H1 (cell line): Measurements from ENCODE around the gene DOK6. TPM values are rescaled to one million over a fixed set of nuclear protein-coding genes. Genes with fewer than 3 reads are reported as not detected.

Source experiments
- CTCF ChIA-PET: fragments of 300-600 bp; sonication (Branson Sonifier 250); formaldehyde crosslinking; loops from one replicate; lab custom pipeline; 2021; ENCODE audit not compliant: partially characterized antibody; lab: Charles Lee
- POLR2A ChIA-PET: fragments of 300-600 bp; sonication (Branson Sonifier 250); formaldehyde crosslinking; loops from one replicate; lab custom pipeline; 2021; ENCODE audit warnings: inconsistent platforms; ENCODE audit not compliant: partially characterized antibody; lab: Charles Lee
- DNase-seq, 2 experiments: peaks; one replicate each; pipeline versions ENCODE4 v3.0.0 to v3.0.0-alpha.2; 2010 to 2022; ENCODE audit warnings: low spot score in 2 of 2, low read depth in 1 of 2, mixed read lengths in 1 of 2
- FAIRE-seq: peaks from 2 replicates; lab custom pipeline; 2011; peaks lifted over from hg19 to GRCh38; lab: Jason Lieb, UNC
- H2AFZ ChIP-seq: 2 replicates; pipeline ENCODE4 v1.8.1; 2012; ENCODE audit warnings: low read length, inconsistent platforms
- H2AK5ac ChIP-seq: 2 replicates; pipeline ENCODE4 v1.6.1; 2013; ENCODE audit warnings: low read depth, low read length
- H2BK120ac ChIP-seq: replicated peaks from 2 replicates; pipeline ENCODE3; 2013; ENCODE audit warnings: low read depth, low read length, inconsistent platforms
- H2BK12ac ChIP-seq: 2 replicates; pipeline ENCODE4 v1.6.1; 2013; ENCODE audit warnings: low read depth, low read length
- H2BK15ac ChIP-seq: 2 replicates; pipeline ENCODE4 v1.6.1; 2013; ENCODE audit warnings: low read length
- H2BK20ac ChIP-seq: 2 replicates; pipeline ENCODE4 v1.6.1; 2013; ENCODE audit warnings: low read length
- H2BK5ac ChIP-seq: 2 replicates; pipeline ENCODE4 v1.6.1; 2013; ENCODE audit warnings: low read depth, low read length
- H3K14ac ChIP-seq: 2 replicates; pipeline ENCODE4 v1.6.1; 2013; ENCODE audit warnings: inconsistent platforms; ENCODE audit not compliant: insufficient read length
- H3K18ac ChIP-seq: 2 replicates; pipeline ENCODE4 v1.6.1; 2013; ENCODE audit warnings: low read length; ENCODE audit errors: extremely low read depth
- H3K23ac ChIP-seq: 2 replicates; pipeline ENCODE4 v1.6.1; 2013; ENCODE audit warnings: inconsistent platforms; ENCODE audit not compliant: insufficient read length
- H3K23me2 ChIP-seq: 2 replicates; pipeline ENCODE4 v1.6.1; 2013; ENCODE audit warnings: low read depth, low read length
- H3K27ac ChIP-seq: 2 replicates; pipeline ENCODE4 v1.6.1; 2011; ENCODE audit warnings: low read depth, low read length, inconsistent platforms
- H3K27me3 ChIP-seq, 4 experiments: replicated peaks in 1 of 4; 1 replicate in 1 of 4; 2 replicates in 3 of 4; pipeline versions ENCODE4 v1.6.1 to v1.8.1; 2011 to 2013; ENCODE audit warnings: low read length in 3 of 4, mild to moderate bottlenecking in 3 of 4, inconsistent platforms in 2 of 4, mixed read lengths in 2 of 4, moderate library complexity in 1 of 4; ENCODE audit not compliant: control insufficient read depth in 3 of 4, insufficient read depth in 3 of 4; ENCODE audit errors: extremely low read depth in 1 of 4
- H3K36me3 ChIP-seq, 4 experiments: 2 replicates each; pipeline versions ENCODE4 v1.6.1 to v1.8.1; 2011 to 2013; ENCODE audit warnings: mild to moderate bottlenecking in 4 of 4, low read length in 3 of 4, moderate library complexity in 2 of 4, control low read depth in 1 of 4, inconsistent platforms in 1 of 4; ENCODE audit not compliant: insufficient read depth in 4 of 4, control insufficient read depth in 2 of 4
- H3K4ac ChIP-seq: replicated peaks from 2 replicates; pipeline ENCODE3; 2013; ENCODE audit warnings: low read length, low read depth, mixed read lengths, inconsistent platforms; ENCODE audit not compliant: insufficient read length
- H3K4me1 ChIP-seq, 4 experiments: replicated peaks in 1 of 4; 1 replicate in 1 of 4; 2 replicates in 3 of 4; pipeline versions ENCODE4 v1.6.1 to v1.8.1; 2011 to 2013; ENCODE audit warnings: low read length in 3 of 4, inconsistent platforms in 2 of 4, mixed read lengths in 1 of 4; ENCODE audit not compliant: insufficient read depth in 4 of 4, control insufficient read depth in 3 of 4
- H3K4me2 ChIP-seq, 2 experiments: 2 replicates each; pipeline versions ENCODE4 v1.6.1 to v1.8.1; 2011 to 2013; ENCODE audit warnings: low read depth in 2 of 2, low read length in 2 of 2, control low read depth in 1 of 2, inconsistent platforms in 1 of 2, mild to moderate bottlenecking in 1 of 2; ENCODE audit not compliant: insufficient read depth in 1 of 2
- H3K4me3 ChIP-seq, 4 experiments: fragments of 200-600, 300-600 bp in 1 of 4; sonication (generic), shearing (Covaris generic), sonication (Bioruptor Twin) in 1 of 4; 2 replicates each; pipeline versions ENCODE4 v1.5.1 to v1.8.1; 2011 to 2016; ENCODE audit warnings: low read length in 4 of 4, low read depth in 3 of 4, control low read depth in 2 of 4, inconsistent platforms in 2 of 4, mild to moderate bottlenecking in 2 of 4, mixed read lengths in 1 of 4, moderate library complexity in 1 of 4; ENCODE audit not compliant: insufficient read depth in 2 of 4; ENCODE audit errors: extremely low read depth in 1 of 4
- H3K56ac ChIP-seq: replicated peaks from 2 replicates; pipeline ENCODE3; 2013; ENCODE audit warnings: low read depth, mild to moderate bottlenecking, mixed read lengths, low read length, inconsistent platforms; ENCODE audit not compliant: insufficient read length
- H3K79me1 ChIP-seq: 2 replicates; pipeline ENCODE4 v1.6.1; 2013; ENCODE audit warnings: low read depth, low read length, control low read depth
- H3K79me2 ChIP-seq, 2 experiments: 2 replicates each; pipeline versions ENCODE4 v1.6.1 to v1.8.1; 2012 to 2013; ENCODE audit warnings: low read length in 2 of 2, mild to moderate bottlenecking in 2 of 2, inconsistent platforms in 1 of 2; ENCODE audit not compliant: insufficient read depth in 2 of 2, control insufficient read depth in 1 of 2
- H3K9ac ChIP-seq, 4 experiments: replicated peaks in 1 of 4; 1 replicate in 1 of 4; 2 replicates in 3 of 4; pipeline versions ENCODE4 v1.6.1 to v1.8.1; 2011 to 2013; ENCODE audit warnings: low read depth in 3 of 4, low read length in 3 of 4, control low read depth in 2 of 4, mild to moderate bottlenecking in 2 of 4, moderate library complexity in 2 of 4, inconsistent platforms in 1 of 4; ENCODE audit errors: extremely low read depth in 1 of 4
- H3K9me3 ChIP-seq, 2 experiments: 2 replicates each; pipeline versions ENCODE4 v1.6.1 to v1.8.1; 2012 to 2013; ENCODE audit warnings: mild to moderate bottlenecking in 2 of 2, moderate library complexity in 2 of 2, control low read depth in 1 of 2, inconsistent platforms in 1 of 2, low read depth in 1 of 2, low read length in 1 of 2, mixed read lengths in 1 of 2; ENCODE audit not compliant: insufficient read depth in 2 of 2
- H4K20me1 ChIP-seq, 2 experiments: replicated peaks in 1 of 2; 2 replicates each; pipeline versions ENCODE3 to v1.8.1; 2011 to 2013; ENCODE audit warnings: inconsistent platforms in 2 of 2, low read length in 2 of 2, mild to moderate bottlenecking in 1 of 2; ENCODE audit not compliant: insufficient read depth in 2 of 2, control insufficient read depth in 1 of 2
- H4K5ac ChIP-seq: 2 replicates; pipeline ENCODE4 v1.6.1; 2013; ENCODE audit warnings: low read length, low read depth, mixed read lengths, inconsistent platforms; ENCODE audit not compliant: insufficient read length
- H4K8ac ChIP-seq: 2 replicates; pipeline ENCODE4 v1.8.0; 2013; ENCODE audit warnings: mild to moderate bottlenecking, moderate library complexity, low read length, inconsistent platforms; ENCODE audit not compliant: insufficient read depth; ENCODE audit errors: extremely low read depth
- H4K91ac ChIP-seq: replicated peaks from 2 replicates; pipeline ENCODE3; 2013; ENCODE audit warnings: low read length, mixed read lengths, inconsistent platforms; ENCODE audit not compliant: insufficient read length
- CBX8 ChIP-seq: fragments of 300-800, 300-1000 bp; sonication (generic); IDR thresholded peaks from 2 replicates; pipeline ENCODE4 v1.7.1; 2016; ENCODE audit warnings: low read depth, low read length, borderline replicate concordance
- CREB1 ChIP-seq: IDR thresholded peaks from 2 replicates; pipeline ENCODE4 v1.6.1; 2012; ENCODE audit warnings: inconsistent platforms
- CTCF ChIP-seq, 3 experiments: IDR thresholded peaks; 1 replicate in 2 of 3; 2 replicates in 1 of 3; pipeline versions ENCODE4 v1.5.1 to v1.6.1; 2011; ENCODE audit warnings: low read length in 3 of 3, mild to moderate bottlenecking in 3 of 3, inconsistent platforms in 2 of 3, low read depth in 1 of 3, moderate library complexity in 1 of 3; ENCODE audit not compliant: insufficient read depth in 1 of 3; ENCODE audit errors: control extremely low read depth in 1 of 3
- JUN ChIP-seq: IDR thresholded peaks from 2 replicates; pipeline ENCODE4 v1.6.1; 2011; ENCODE audit warnings: low read depth, mild to moderate bottlenecking, improper control_type of control experiment, low read length
- TEAD4 ChIP-seq: IDR thresholded peaks from 2 replicates; pipeline ENCODE4 v1.6.1; 2012; ENCODE audit warnings: low read depth, low read length, inconsistent platforms, mixed read lengths
- WGBS, 2 experiments: shearing (Covaris generic) in 1 of 2; methylation state at CpG; one replicate each; pipeline versions ENCODE4 v1.1.6 to v1.1.7; 2013 to 2015; ENCODE audit warnings: low lambda C conversion rate in 2 of 2, mixed read lengths in 2 of 2, inconsistent platforms in 1 of 2, low coverage in 1 of 2, missing lambda C conversion rate in 1 of 2; ENCODE audit not compliant: insufficient replicate concordance in 2 of 2, insufficient coverage in 1 of 2, insufficient read length in 1 of 2; ENCODE audit errors: extremely low coverage in 1 of 2, missing lambda C conversion rate in 1 of 2; 5-methylcytosine and 5-hydroxymethylcytosine counted together
- polyA plus RNA-seq, 7 experiments: library from polyadenylated mRNA; depleted of rRNA in 3 of 7; stranded (reverse) in 5 of 7; unstranded in 2 of 7; fragments of >200 nt in 5 of 7; fragments of 200-250 nt in 2 of 7; gene quantifications; 1 replicate in 5 of 7; 2 replicates in 1 of 7; 4 replicates in 1 of 7; pipeline versions ENCODE4 v1.2.1 to v1.2.3, GENCODE V29; 2011 to 2013; ENCODE audit warnings: missing spikeins in 2 of 7, mixed read lengths in 2 of 7
- total RNA-seq: library from RNA; stranded (reverse); fragmentation: NEBNext Ultra II Directional; extraction: Animal tissue kit (Norgen Biotek cat#: 25700); gene quantifications from 2 replicates; pipeline ENCODE4 v1.2.1, GENCODE V29; 2021

Gene DOK6
- total and polyA plus RNA-seq, 2 of the 8 experiments (the other 6 are each of a cell fraction or from before 2014, with no cell fraction given) = 0.33 to 0.50 TPM

GRCh38 chr18:69880083-69880482 lies 479.4 kb downstream of the DOK6 start:
- no peak overlapping the region for H2BK120ac ChIP-seq
- no peak overlapping the region for H3K4ac ChIP-seq
- peak overlapping the region; percentile 82 for H2BK5ac ChIP-seq
- no peaks in the 10 kb centered on the region for H4K20me1 ChIP-seq
- no peak overlapping the region for H4K8ac ChIP-seq
- H3K79me1 ChIP-seq = no peaks in the 10 kb centered on the region
- H3K4me3 ChIP-seq = no peak overlapping the region
- no peak overlapping the region for H3K18ac ChIP-seq
- H2AFZ ChIP-seq = no peak overlapping the region
- H3K79me2 ChIP-seq = no peaks in the 10 kb centered on the region
- H2BK12ac ChIP-seq = peak overlapping the region; percentile 94; the same call in 1 of the 2 replicates
- H3K23ac ChIP-seq = no peak overlapping the region
- H3K56ac ChIP-seq = no peak overlapping the region
- peaks cover 0 to 6% (median 3%) of the 10 kb centered on the region in 4 experiments; a peak in 3 of 7 replicates for H3K4me1 ChIP-seq
- no peak overlapping the region for H4K5ac ChIP-seq
- H2BK20ac ChIP-seq = 0 out of 2 replicates have a peak overlapping the region, but pooled peaks have one; percentile 98
- H3K9ac ChIP-seq = no peak overlapping the region
- no peak overlapping the region for H3K4me2 ChIP-seq
- 89% methylated on average over 3 of the region's 3 CpGs; no CpG with 5 or more reads in 1 of the 2 experiments for WGBS, 2 experiments
- H3K27ac ChIP-seq = no peak overlapping the region
- H4K91ac ChIP-seq = no peak overlapping the region
- no peak for DNase-seq
- H2BK15ac ChIP-seq = no peak overlapping the region
- no peaks in the 10 kb centered on the region for H3K9me3 ChIP-seq
- H2AK5ac ChIP-seq = no peak overlapping the region; the same call in 1 of the 2 replicates
- no peak for FAIRE-seq
- ChIA-PET CTCF (no interaction called here), POLR2A (no interaction called here)
- no peak overlapping the region for H3K14ac ChIP-seq
- H3K27me3 ChIP-seq = no peaks in the 10 kb centered on the region
- no peaks in the 10 kb centered on the region; the same call in 1 of the 2 replicates for H3K23me2 ChIP-seq
- H3K36me3 ChIP-seq = no peaks in the 10 kb centered on the region
- TF ChIP-seq CTCF (IDR thresholded peaks at IDR 0.05; ENCODE audit: control extremely low read depth in 1 of 3, insufficient read depth in 1 of 3, low read depth in 1 of 3, low read length in 3 of 3) = no peak
- TF ChIP-seq CBX8 = no peak
- no peak for TF ChIP-seq CREB1
- TF ChIP-seq TEAD4 = no peak
- no peak for TF ChIP-seq JUN
